Measurements from ENCODE around the gene KLF7. TPM values are rescaled to one million over a fixed set of nuclear protein-coding genes. Genes with fewer than 3 reads are reported as not detected.

Gene KLF7
- total RNA-seq, 1 donor from 2014 or later = 36.7 TPM

- no peak for DNase-seq (ENCODE audit: extremely low spot score, unreplicated experiment)
- TF ChIP-seq CTCF (IDR thresholded peaks at IDR 0.05) = no peak
- Mint-ChIP-seq H3K4me3 (ENCODE audit: unreplicated experiment) (no peak overlapping the region), H3K36me3 (ENCODE audit: unreplicated experiment) (peaks cover 24% of the 10 kb centered on the region), H3K9me3 (ENCODE audit: unreplicated experiment) (no peaks in the 10 kb centered on the region), H3K4me1 (ENCODE audit: unreplicated experiment) (peaks cover 87% of the 10 kb centered on the region), H3K27ac (ENCODE audit: unreplicated experiment) (peak overlapping the region; percentile 81), H3K27me3 (ENCODE audit: unreplicated experiment) (no peaks in the 10 kb centered on the region)
These were observed 14.7 kb downstream of the KLF7 start for GRCh38 chr2:207151048-207151447.

GRCh38 chr2:207150284-207150683 lies 15.5 kb downstream of the KLF7 start:
- H3K36me3 Mint-ChIP-seq (ENCODE audit: unreplicated experiment) = peaks cover 30% of the 10 kb centered on the region
- peak overlapping the region; percentile 24 for H3K4me3 Mint-ChIP-seq (ENCODE audit: unreplicated experiment)

GRCh38 chr2:207149249-207150213 lies 16.2 kb downstream of the KLF7 start:
- Mint-ChIP-seq H3K36me3 (ENCODE audit: unreplicated experiment) (peaks cover 33% of the 10 kb centered on the region), H3K4me3 (ENCODE audit: unreplicated experiment) (peak overlapping the region; percentile 24), H3K27ac (ENCODE audit: unreplicated experiment) (peak overlapping the region; percentile 59), H3K4me1 (ENCODE audit: unreplicated experiment) (peaks cover 84% of the 10 kb centered on the region), H3K9me3 (ENCODE audit: unreplicated experiment) (no peaks in the 10 kb centered on the region), H3K27me3 (ENCODE audit: unreplicated experiment) (no peaks in the 10 kb centered on the region)
- DNase-seq (ENCODE audit: extremely low spot score, unreplicated experiment) = no peak
- TF ChIP-seq CTCF (IDR thresholded peaks at IDR 0.05) = no peak

More at GRCh38 chr2:207150284-207150683, 15.5 kb downstream of the KLF7 start:
- Mint-ChIP-seq H3K27ac (ENCODE audit: unreplicated experiment) (peak overlapping the region; percentile 19), H3K9me3 (ENCODE audit: unreplicated experiment) (no peaks in the 10 kb centered on the region), H3K4me1 (ENCODE audit: unreplicated experiment) (peaks cover 83% of the 10 kb centered on the region), H3K27me3 (ENCODE audit: unreplicated experiment) (no peaks in the 10 kb centered on the region)
- DNase-seq (ENCODE audit: extremely low spot score, unreplicated experiment) = no peak
- TF ChIP-seq CTCF (IDR thresholded peaks at IDR 0.05) = no peak

GRCh38 chr2:207148020-207148419 lies 17.7 kb downstream of the KLF7 start:
- Mint-ChIP-seq H3K9me3 (ENCODE audit: unreplicated experiment) (no peaks in the 10 kb centered on the region), H3K4me3 (ENCODE audit: unreplicated experiment) (no peak overlapping the region), H3K27ac (ENCODE audit: unreplicated experiment) (peak overlapping the region; percentile 28), H3K36me3 (ENCODE audit: unreplicated experiment) (peaks cover 33% of the 10 kb centered on the region), H3K4me1 (ENCODE audit: unreplicated experiment) (peaks cover 84% of the 10 kb centered on the region), H3K27me3 (ENCODE audit: unreplicated experiment) (no peaks in the 10 kb centered on the region)
- no peak for DNase-seq (ENCODE audit: extremely low spot score, unreplicated experiment)
- TF ChIP-seq CTCF (IDR thresholded peaks at IDR 0.05) = no peak

GRCh38 chr2:207144173-207144785 lies 21.5 kb downstream of the KLF7 start:
- Mint-ChIP-seq H3K4me3 (ENCODE audit: unreplicated experiment) (peak overlapping the region; percentile 52), H3K4me1 (ENCODE audit: unreplicated experiment) (peaks cover 77% of the 10 kb centered on the region), H3K27me3 (ENCODE audit: unreplicated experiment) (no peaks in the 10 kb centered on the region), H3K27ac (ENCODE audit: unreplicated experiment) (peak overlapping the region; percentile 91), H3K9me3 (ENCODE audit: unreplicated experiment) (no peaks in the 10 kb centered on the region), H3K36me3 (ENCODE audit: unreplicated experiment) (peaks cover 30% of the 10 kb centered on the region)
- no peak for TF ChIP-seq CTCF (IDR thresholded peaks at IDR 0.05)
- DNase-seq (ENCODE audit: extremely low spot score, unreplicated experiment) = no peak
